OCI-LY7 (cell line): Measurements from ENCODE around the gene PSAPL1. TPM values are rescaled to one million over a fixed set of nuclear protein-coding genes. Genes with fewer than 3 reads are reported as not detected.
A peak's percentile ranks its signal among the peaks of the same experiment; 100 is the strongest.

Experiments
- BruUV-seq: library from RNA; stranded (reverse); fragments of 400-500 nt; replicated peaks from 2 replicates; lab custom pipeline; 2021; lab: Mats Ljungman, UMichigan
- CTCF ChIA-PET: fragments of 300-600 bp; sonication (Branson Sonifier 250); formaldehyde crosslinking; loops from one replicate; lab custom pipeline; 2022; ENCODE audit warnings: antibody characterized with exemption; ENCODE audit not compliant: unreplicated experiment; lab: Charles Lee
- POLR2A ChIA-PET: fragments of 300-600 bp; sonication (Branson Sonifier 250); formaldehyde crosslinking; loops from one replicate; lab custom pipeline; 2022; ENCODE audit warnings: antibody characterized with exemption; lab: Charles Lee
- DNase-seq: peaks from one replicate; pipeline ENCODE4 v3.0.0-alpha.2; 2015; ENCODE audit warnings: low spot score
- H2AFZ ChIP-seq: fragments of 200-600 bp; sonication (generic), shearing (Covaris generic); 2 replicates; pipeline ENCODE4 v1.6.1; 2014; ENCODE audit warnings: mild to moderate bottlenecking, antibody characterized with exemption, low read length, moderate library complexity
- H3K27ac ChIP-seq: fragments of 200-600 bp; sonication (generic); 2 replicates; pipeline ENCODE4 v1.5.1; 2014; ENCODE audit warnings: mixed run types, low read depth, mild to moderate bottlenecking, moderate library complexity, low read length, inconsistent platforms; ENCODE audit not compliant: poor library complexity, severe bottlenecking
- H3K36me3 ChIP-seq: fragments of 200-600 bp; sonication (generic); 2 replicates; pipeline ENCODE4 v1.6.1; 2014; ENCODE audit warnings: mild to moderate bottlenecking, antibody characterized with exemption, low read length, moderate library complexity, mixed read lengths; ENCODE audit not compliant: insufficient read depth
- H3K4me1 ChIP-seq: fragments of 200-600 bp; sonication (generic); 2 replicates; pipeline ENCODE4 v1.5.1; 2014; ENCODE audit warnings: mild to moderate bottlenecking, low read length; ENCODE audit not compliant: insufficient read depth, poor library complexity, severe bottlenecking
- H3K4me2 ChIP-seq: fragments of 200-600 bp; sonication (generic); 2 replicates; pipeline ENCODE4 v1.6.1; 2014; ENCODE audit warnings: mild to moderate bottlenecking, low read length
- H3K4me3 ChIP-seq: fragments of 200-600 bp; sonication (generic); 2 replicates; pipeline ENCODE4 v1.5.1; 2014; ENCODE audit warnings: mild to moderate bottlenecking, low read depth, low read length; ENCODE audit not compliant: poor library complexity, severe bottlenecking
- H3K79me2 ChIP-seq: fragments of 200-600 bp; sonication (generic); 2 replicates; pipeline ENCODE4 v1.6.1; 2016; ENCODE audit warnings: low read depth, mild to moderate bottlenecking, low read length, moderate library complexity, mixed read lengths; ENCODE audit not compliant: insufficient read depth
- H3K9me2 ChIP-seq: fragments of 200-600 bp; sonication (generic); 2 replicates; pipeline ENCODE4 v1.6.1; 2016; ENCODE audit warnings: mild to moderate bottlenecking, low read length, mixed read lengths; ENCODE audit not compliant: insufficient read depth
- H3K9me3 ChIP-seq: fragments of 200-600 bp; sonication (generic); 2 replicates; pipeline ENCODE4 v1.6.1; 2014; ENCODE audit warnings: mild to moderate bottlenecking, mixed run types, low read length, mixed read lengths
- H4K20me1 ChIP-seq: fragments of 200-600 bp; sonication (generic); 2 replicates; pipeline ENCODE4 v1.6.1; 2014; ENCODE audit warnings: mild to moderate bottlenecking, antibody characterized with exemption, low read length, moderate library complexity, mixed read lengths; ENCODE audit not compliant: insufficient read depth
- EZH2phosphoT487 ChIP-seq: fragments of 200-600 bp; sonication (generic); IDR thresholded peaks from 2 replicates; pipeline ENCODE4 v1.6.1; 2018; ENCODE audit warnings: low read depth, borderline replicate concordance, mild to moderate bottlenecking, mixed run types, antibody characterized with exemption, low read length, moderate library complexity, mixed read lengths
- intact Hi-C: fragments of 100-400 bp; cut with micrococcal nuclease; formaldehyde crosslinking; loops from one replicate; pipeline ENCODE4 v1.10.0; 2022; ENCODE audit not compliant: unreplicated experiment
- total RNA-seq, 2 experiments: library from RNA; depleted of rRNA in 1 of 2; stranded (reverse); fragments of >200 nt in 1 of 2; shearing (Covaris generic) in 1 of 2; gene quantifications; 2 replicates each; pipeline ENCODE4 v1.2.3, GENCODE V29; 2014 to 2022
- TF ChIP-seq, protein P1 (sequence below): fragments of 200-600 bp; sonication (generic); conservative IDR thresholded peaks from 2 replicates; pipeline ENCODE4 v1.5.1; 2014; ENCODE audit warnings: mild to moderate bottlenecking, antibody characterized with exemption, low read length, moderate library complexity, mixed read lengths

Gene PSAPL1
- total RNA-seq, 2 experiments from 2014 or later, result not detected

DNA sequence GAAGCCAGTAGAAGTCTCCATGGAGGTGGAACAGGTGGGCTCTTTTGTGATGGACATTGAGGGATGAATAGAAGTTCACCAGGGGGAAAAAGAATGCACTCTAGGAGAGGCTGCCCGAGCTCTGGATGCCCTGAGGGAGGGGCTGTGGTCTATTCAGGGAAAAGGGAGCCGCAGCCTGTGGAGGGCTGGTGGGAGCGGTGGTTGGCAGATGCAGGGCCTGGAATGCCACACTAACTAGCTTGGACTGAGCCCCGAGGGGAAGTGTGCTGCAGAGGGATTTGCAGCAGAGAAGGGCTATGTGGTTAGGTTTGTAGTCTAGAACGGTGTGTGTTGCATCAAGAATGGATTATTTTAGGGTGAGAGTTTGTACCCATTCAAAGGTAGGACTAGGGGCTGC lies 29.5 kb upstream of the PSAPL1 start:
- ChIA-PET POLR2A (no interaction called here), CTCF (no interaction called here)
- intact Hi-C loops, result no loop called here
- no peak for DNase-seq
- TF ChIP-seq EZH2phosphoT487, result no peak
- TF ChIP-seq, protein P1, sequence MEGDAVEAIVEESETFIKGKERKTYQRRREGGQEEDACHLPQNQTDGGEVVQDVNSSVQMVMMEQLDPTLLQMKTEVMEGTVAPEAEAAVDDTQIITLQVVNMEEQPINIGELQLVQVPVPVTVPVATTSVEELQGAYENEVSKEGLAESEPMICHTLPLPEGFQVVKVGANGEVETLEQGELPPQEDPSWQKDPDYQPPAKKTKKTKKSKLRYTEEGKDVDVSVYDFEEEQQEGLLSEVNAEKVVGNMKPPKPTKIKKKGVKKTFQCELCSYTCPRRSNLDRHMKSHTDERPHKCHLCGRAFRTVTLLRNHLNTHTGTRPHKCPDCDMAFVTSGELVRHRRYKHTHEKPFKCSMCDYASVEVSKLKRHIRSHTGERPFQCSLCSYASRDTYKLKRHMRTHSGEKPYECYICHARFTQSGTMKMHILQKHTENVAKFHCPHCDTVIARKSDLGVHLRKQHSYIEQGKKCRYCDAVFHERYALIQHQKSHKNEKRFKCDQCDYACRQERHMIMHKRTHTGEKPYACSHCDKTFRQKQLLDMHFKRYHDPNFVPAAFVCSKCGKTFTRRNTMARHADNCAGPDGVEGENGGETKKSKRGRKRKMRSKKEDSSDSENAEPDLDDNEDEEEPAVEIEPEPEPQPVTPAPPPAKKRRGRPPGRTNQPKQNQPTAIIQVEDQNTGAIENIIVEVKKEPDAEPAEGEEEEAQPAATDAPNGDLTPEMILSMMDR, result no peak
- H3K27ac ChIP-seq, result no peak overlapping the region
- H3K36me3 ChIP-seq, result no peaks in the 10 kb centered on the region
- no peaks in the 10 kb centered on the region for H3K79me2 ChIP-seq
- H2AFZ ChIP-seq, result no peak overlapping the region
- H3K9me2 ChIP-seq, result no peaks in the 10 kb centered on the region
- H3K4me1 ChIP-seq, result no peaks in the 10 kb centered on the region
- no TSS peak for BruUV-seq
- H3K4me2 ChIP-seq, result no peak overlapping the region
- no peak overlapping the region for H3K4me3 ChIP-seq
- no peaks in the 10 kb centered on the region for H4K20me1 ChIP-seq
- H3K9me3 ChIP-seq, result no peaks in the 10 kb centered on the region

DNA sequence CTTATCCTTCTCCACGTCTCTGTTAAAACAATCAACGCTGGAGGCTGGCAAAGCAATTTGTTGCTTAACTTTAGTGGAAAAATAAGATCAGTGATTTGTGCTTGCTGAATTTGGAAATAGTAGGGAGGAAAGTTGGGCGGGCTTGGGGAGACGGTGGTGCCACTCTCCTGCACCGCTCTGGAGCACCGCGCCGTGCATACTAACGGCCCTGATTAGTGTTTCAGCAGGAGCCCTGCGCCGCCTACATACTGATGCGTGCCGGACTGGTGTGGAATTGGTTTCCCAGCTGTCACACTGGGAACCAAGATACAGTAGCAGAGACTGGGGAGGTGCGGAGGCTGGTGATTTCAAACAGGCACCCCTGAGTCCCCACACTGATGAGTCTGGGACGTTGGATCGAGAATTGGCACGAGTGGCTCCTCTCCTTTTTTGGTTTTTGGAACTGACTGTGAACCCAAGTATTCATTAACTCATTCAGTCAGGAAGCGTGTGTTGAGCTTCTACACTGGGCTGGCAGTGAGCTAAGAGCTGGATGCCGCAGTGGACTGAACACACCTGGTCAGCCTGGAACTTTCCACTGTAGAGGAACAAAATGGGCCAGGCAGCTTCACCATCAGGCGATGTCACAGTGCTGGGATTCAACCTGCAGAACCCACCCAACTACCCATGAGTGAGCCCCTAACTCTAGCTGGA lies 29.0 kb upstream of the PSAPL1 start:
- Histone ChIP-seq H3K4me1 (no peaks in the 10 kb centered on the region), H3K4me3 (no peak overlapping the region), H3K9me3 (no peaks in the 10 kb centered on the region), H3K4me2 (no peak overlapping the region), H3K27ac (no peak overlapping the region), H2AFZ (no peak overlapping the region), H3K9me2 (no peaks in the 10 kb centered on the region), H3K79me2 (no peaks in the 10 kb centered on the region), H3K36me3 (no peaks in the 10 kb centered on the region), H4K20me1 (no peaks in the 10 kb centered on the region)
- intact Hi-C loops, result no loop called here
- DNase-seq, result no peak
- no TSS peak for BruUV-seq
- CTCF ChIA-PET, result no interaction called here
- POLR2A ChIA-PET, result no interaction called here
- TF ChIP-seq, protein P1, result no peak
- TF ChIP-seq EZH2phosphoT487, result no peak

DNA sequence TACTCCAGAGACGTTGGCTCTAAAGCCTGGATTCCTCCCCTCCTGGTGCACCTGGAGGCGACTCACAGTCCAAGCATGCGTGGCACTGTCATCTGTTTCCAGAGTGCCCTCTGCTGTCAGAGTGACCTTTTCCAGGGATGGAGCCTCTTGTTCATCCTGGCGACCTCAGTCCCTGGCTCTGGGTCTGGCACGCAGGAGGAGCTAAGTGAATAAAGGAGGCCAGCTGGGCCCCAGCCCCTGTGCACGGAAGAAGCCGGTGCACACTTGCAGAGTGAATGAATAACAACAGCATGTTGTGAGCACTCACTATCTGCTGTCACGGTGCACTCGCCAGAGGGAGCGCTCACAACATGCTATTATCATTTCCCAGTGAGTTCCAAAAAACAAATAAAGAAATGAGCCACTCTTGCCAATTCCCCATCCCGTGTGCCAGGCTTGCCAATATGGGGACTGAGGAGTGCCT lies 27.8 kb upstream of the PSAPL1 start:
- no peak overlapping the region for H3K4me3 ChIP-seq
- BruUV-seq, result no TSS peak
- H3K9me2 ChIP-seq, result no peaks in the 10 kb centered on the region
- no peaks in the 10 kb centered on the region for H3K9me3 ChIP-seq
- DNase-seq, result peak; percentile 4
- H3K4me1 ChIP-seq, result no peaks in the 10 kb centered on the region
- intact Hi-C loops, result no loop called here
- ChIA-PET CTCF (no interaction called here), POLR2A (no interaction called here)
- no peak for TF ChIP-seq EZH2phosphoT487
- TF ChIP-seq, protein P1, result no peak
- H3K4me2 ChIP-seq, result no peak overlapping the region
- no peak overlapping the region for H3K27ac ChIP-seq
- no peaks in the 10 kb centered on the region for H4K20me1 ChIP-seq
- no peaks in the 10 kb centered on the region for H3K79me2 ChIP-seq
- no peaks in the 10 kb centered on the region for H3K36me3 ChIP-seq
- no peak overlapping the region for H2AFZ ChIP-seq
